ENCODE results near the gene THSD4. TPM values are rescaled to one million over a fixed set of nuclear protein-coding genes. Genes with fewer than 3 reads are reported as not detected.

THSD4 gene
- total RNA-seq, 1 experiment from 2014 or later, result 65.4 TPM

DNA sequence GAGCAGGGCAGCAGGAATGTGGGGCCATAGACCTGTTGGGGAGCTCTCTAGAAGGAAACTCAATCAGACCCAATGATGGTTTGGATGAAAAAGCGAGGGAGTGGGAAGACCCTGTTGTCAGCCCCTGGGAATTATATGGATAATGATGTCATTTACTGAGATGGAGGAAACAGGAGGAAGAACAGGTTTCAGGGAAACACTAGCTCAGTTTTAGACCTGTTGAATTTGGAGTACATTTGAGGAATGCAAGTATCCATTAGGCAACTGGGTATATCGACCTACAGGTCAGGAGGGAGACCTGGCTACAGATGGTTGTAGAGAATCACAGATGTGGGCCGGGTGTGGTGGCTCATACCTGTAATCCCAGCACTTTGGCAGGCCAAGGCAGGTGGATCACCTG lies 428.1 kb downstream of the THSD4 start:
- ATAC-seq (no peak), DNase-seq (ENCODE audit: low read depth, low spot score) (no peak)
- Histone ChIP-seq H3K27me3 (ENCODE audit: control insufficient read depth, insufficient read depth, low read length) (no peaks in the 10 kb centered on the region), H3K27ac (ENCODE audit: low read length) (no peak overlapping the region), H3K4me1 (ENCODE audit: control insufficient read depth, insufficient read depth, low read length) (no peaks in the 10 kb centered on the region), H3K36me3 (ENCODE audit: control insufficient read depth, insufficient read depth, low read length) (no peaks in the 10 kb centered on the region), H3K9me3 (ENCODE audit: control insufficient read depth, insufficient read depth, low read depth, low read length) (no peaks in the 10 kb centered on the region), H3K4me3 (ENCODE audit: low read depth in 2 of 2, low read length in 2 of 2) (no peak overlapping the region)
- no TSS peak for BruUV-seq (replicated peaks)
- no peak for TF ChIP-seq TCF7L2 (IDR thresholded peaks at IDR 0.05; ENCODE audit: low read depth, low read length)
- no peak for TF ChIP-seq SIN3A (IDR thresholded peaks at IDR 0.05; ENCODE audit: borderline replicate concordance, insufficient read depth, low read depth, low read length)
- TF ChIP-seq, protein P1, sequence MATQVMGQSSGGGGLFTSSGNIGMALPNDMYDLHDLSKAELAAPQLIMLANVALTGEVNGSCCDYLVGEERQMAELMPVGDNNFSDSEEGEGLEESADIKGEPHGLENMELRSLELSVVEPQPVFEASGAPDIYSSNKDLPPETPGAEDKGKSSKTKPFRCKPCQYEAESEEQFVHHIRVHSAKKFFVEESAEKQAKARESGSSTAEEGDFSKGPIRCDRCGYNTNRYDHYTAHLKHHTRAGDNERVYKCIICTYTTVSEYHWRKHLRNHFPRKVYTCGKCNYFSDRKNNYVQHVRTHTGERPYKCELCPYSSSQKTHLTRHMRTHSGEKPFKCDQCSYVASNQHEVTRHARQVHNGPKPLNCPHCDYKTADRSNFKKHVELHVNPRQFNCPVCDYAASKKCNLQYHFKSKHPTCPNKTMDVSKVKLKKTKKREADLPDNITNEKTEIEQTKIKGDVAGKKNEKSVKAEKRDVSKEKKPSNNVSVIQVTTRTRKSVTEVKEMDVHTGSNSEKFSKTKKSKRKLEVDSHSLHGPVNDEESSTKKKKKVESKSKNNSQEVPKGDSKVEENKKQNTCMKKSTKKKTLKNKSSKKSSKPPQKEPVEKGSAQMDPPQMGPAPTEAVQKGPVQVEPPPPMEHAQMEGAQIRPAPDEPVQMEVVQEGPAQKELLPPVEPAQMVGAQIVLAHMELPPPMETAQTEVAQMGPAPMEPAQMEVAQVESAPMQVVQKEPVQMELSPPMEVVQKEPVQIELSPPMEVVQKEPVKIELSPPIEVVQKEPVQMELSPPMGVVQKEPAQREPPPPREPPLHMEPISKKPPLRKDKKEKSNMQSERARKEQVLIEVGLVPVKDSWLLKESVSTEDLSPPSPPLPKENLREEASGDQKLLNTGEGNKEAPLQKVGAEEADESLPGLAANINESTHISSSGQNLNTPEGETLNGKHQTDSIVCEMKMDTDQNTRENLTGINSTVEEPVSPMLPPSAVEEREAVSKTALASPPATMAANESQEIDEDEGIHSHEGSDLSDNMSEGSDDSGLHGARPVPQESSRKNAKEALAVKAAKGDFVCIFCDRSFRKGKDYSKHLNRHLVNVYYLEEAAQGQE (IDR thresholded peaks at IDR 0.05; ENCODE audit: insufficient read depth in 1 of 2, low read depth in 2 of 2, low read length in 1 of 2), result no peak
- no peak for TF ChIP-seq POLR2AphosphoS5 (IDR thresholded peaks at IDR 0.05; ENCODE audit: low read depth, low read length)
- TF ChIP-seq, protein P2, sequence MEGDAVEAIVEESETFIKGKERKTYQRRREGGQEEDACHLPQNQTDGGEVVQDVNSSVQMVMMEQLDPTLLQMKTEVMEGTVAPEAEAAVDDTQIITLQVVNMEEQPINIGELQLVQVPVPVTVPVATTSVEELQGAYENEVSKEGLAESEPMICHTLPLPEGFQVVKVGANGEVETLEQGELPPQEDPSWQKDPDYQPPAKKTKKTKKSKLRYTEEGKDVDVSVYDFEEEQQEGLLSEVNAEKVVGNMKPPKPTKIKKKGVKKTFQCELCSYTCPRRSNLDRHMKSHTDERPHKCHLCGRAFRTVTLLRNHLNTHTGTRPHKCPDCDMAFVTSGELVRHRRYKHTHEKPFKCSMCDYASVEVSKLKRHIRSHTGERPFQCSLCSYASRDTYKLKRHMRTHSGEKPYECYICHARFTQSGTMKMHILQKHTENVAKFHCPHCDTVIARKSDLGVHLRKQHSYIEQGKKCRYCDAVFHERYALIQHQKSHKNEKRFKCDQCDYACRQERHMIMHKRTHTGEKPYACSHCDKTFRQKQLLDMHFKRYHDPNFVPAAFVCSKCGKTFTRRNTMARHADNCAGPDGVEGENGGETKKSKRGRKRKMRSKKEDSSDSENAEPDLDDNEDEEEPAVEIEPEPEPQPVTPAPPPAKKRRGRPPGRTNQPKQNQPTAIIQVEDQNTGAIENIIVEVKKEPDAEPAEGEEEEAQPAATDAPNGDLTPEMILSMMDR (IDR thresholded peaks at IDR 0.05), result no peak
- intact Hi-C loops (cut with micrococcal nuclease; ENCODE audit: unreplicated experiment) (no loop called here), in situ Hi-C loops (cut with HindIII; ENCODE audit: low pct_unique_long_range_greater_than_20kb, low sequenced_read_pairs) (no loop called here)
- CTCF ChIA-PET, result interaction anchor here (0.6 kb wide), 1 partner anchor 183 kb away, joined by 5 read pairs; no protein-coding TSS in a partner anchor
- POLR2A ChIA-PET, result no interaction called here

DNA sequence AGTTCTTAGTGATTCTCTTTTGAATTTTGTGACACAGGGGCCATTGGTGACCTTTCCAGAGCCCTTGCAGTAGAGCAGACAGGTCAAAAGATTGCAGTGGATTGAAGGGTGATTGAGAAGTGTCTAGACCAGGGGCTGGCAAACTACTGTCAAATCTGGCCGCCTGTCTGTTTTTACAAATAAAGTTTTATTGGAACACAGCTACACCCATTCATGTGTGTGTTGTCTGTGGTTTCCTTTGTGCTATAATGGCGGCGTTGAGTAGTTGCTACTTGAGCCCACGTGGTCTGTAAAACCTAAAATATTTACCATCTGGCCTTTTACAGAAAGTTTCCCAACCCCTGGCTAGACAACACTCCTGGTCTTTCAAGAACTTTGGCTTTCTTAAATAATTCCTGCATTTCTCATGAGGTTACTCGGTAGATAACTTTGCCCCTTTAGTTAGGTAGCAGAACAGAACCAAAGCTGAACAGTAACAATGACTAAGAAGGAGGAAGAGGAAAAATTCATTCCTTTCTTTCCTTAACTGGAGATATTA lies 430.0 kb downstream of the THSD4 start:
- no peak overlapping the region for H3K27ac ChIP-seq (ENCODE audit: low read length)
- no peak for DNase-seq (ENCODE audit: low read depth, low spot score)
- H3K4me1 ChIP-seq (ENCODE audit: control insufficient read depth, insufficient read depth, low read length), result no peaks in the 10 kb centered on the region
- POLR2A ChIA-PET, result no interaction called here
- H3K36me3 ChIP-seq (ENCODE audit: control insufficient read depth, insufficient read depth, low read length), result no peaks in the 10 kb centered on the region
- in situ Hi-C loops (cut with HindIII; ENCODE audit: low pct_unique_long_range_greater_than_20kb, low sequenced_read_pairs) (no loop called here), intact Hi-C loops (cut with micrococcal nuclease; ENCODE audit: unreplicated experiment) (no loop called here)
- H3K4me3 ChIP-seq (ENCODE audit: low read depth in 2 of 2, low read length in 2 of 2), result no peak overlapping the region
- TF ChIP-seq SIN3A (IDR thresholded peaks at IDR 0.05; ENCODE audit: borderline replicate concordance, insufficient read depth, low read depth, low read length), result no peak
- TF ChIP-seq, protein P1 (IDR thresholded peaks at IDR 0.05; ENCODE audit: insufficient read depth in 1 of 2, low read depth in 2 of 2, low read length in 1 of 2), result no peak
- TF ChIP-seq, protein P2 (IDR thresholded peaks at IDR 0.05), result no peak
- TF ChIP-seq POLR2AphosphoS5 (IDR thresholded peaks at IDR 0.05; ENCODE audit: low read depth, low read length), result no peak
- no peak for TF ChIP-seq TCF7L2 (IDR thresholded peaks at IDR 0.05; ENCODE audit: low read depth, low read length)
- no peaks in the 10 kb centered on the region for H3K27me3 ChIP-seq (ENCODE audit: control insufficient read depth, insufficient read depth, low read length)
- H3K9me3 ChIP-seq (ENCODE audit: control insufficient read depth, insufficient read depth, low read depth, low read length), result no peaks in the 10 kb centered on the region
- CTCF ChIA-PET, result no interaction called here
- ATAC-seq, result no peak
- no TSS peak for BruUV-seq (replicated peaks)
